Liver (tissue), 9 donors: ENCODE data around the gene DNA2. TPM values are rescaled to one million over a fixed set of nuclear protein-coding genes. Genes with fewer than 3 reads are reported as not detected.

ENCODE experiments used
- DNase-seq: peaks from one replicate; pipeline ENCODE4 v3.0.0-alpha.2; 2017; ENCODE audit warnings: low spot score
- H3K27ac ChIP-seq, 2 donors: one replicate each; pipeline ENCODE4 v1.7.0; 2013; ENCODE audit warnings: inconsistent platforms in 2 of 2, low read length in 2 of 2, control low read depth in 1 of 2, low read depth in 1 of 2, mild to moderate bottlenecking in 1 of 2
- H3K27me3 ChIP-seq, 4 donors: one replicate each; pipeline versions ENCODE4 v1.6.1 to v1.7.0; 2013; ENCODE audit warnings: low read length in 3 of 4, inconsistent platforms in 1 of 4, mild to moderate bottlenecking in 1 of 4, moderate library complexity in 1 of 4; ENCODE audit not compliant: control insufficient read depth in 4 of 4, insufficient read depth in 4 of 4
- H3K36me3 ChIP-seq, 4 donors: one replicate each; pipeline versions ENCODE4 v1.6.1 to v1.7.0; 2013; ENCODE audit warnings: low read length in 3 of 4, mild to moderate bottlenecking in 3 of 4, low read depth in 1 of 4, moderate library complexity in 1 of 4; ENCODE audit not compliant: control insufficient read depth in 4 of 4, insufficient read depth in 3 of 4
- H3K4me1 ChIP-seq, 4 donors: one replicate each; pipeline versions ENCODE4 v1.6.1 to v1.7.0; 2013; ENCODE audit warnings: low read length in 3 of 4, mild to moderate bottlenecking in 3 of 4, moderate library complexity in 1 of 4; ENCODE audit not compliant: control insufficient read depth in 4 of 4, insufficient read depth in 4 of 4
- H3K4me3 ChIP-seq, 3 donors: one replicate each; pipeline versions ENCODE4 v1.6.1 to v1.7.0; 2013; ENCODE audit warnings: low read length in 3 of 3, control low read depth in 1 of 3, low read depth in 1 of 3, mild to moderate bottlenecking in 1 of 3
- H3K9ac ChIP-seq, 2 donors: one replicate each; pipeline ENCODE4 v1.7.0; 2013; ENCODE audit warnings: low read length in 2 of 2, mild to moderate bottlenecking in 2 of 2, moderate library complexity in 2 of 2, control low read depth in 1 of 2, low read depth in 1 of 2
- H3K9me3 ChIP-seq, 4 donors: one replicate each; pipeline versions ENCODE4 v1.6.1 to v1.7.0; 2013; ENCODE audit warnings: low read length in 3 of 4; ENCODE audit not compliant: control insufficient read depth in 4 of 4
- EGR1 ChIP-seq, 2 donors: IDR thresholded peaks; 2 replicates each; pipeline ENCODE4 v1.6.1; 2016 to 2018; ENCODE audit warnings: antibody characterized with exemption in 2 of 2, low read depth in 2 of 2
- FOXA1 ChIP-seq: IDR thresholded peaks from 2 replicates; pipeline ENCODE4 v1.6.1; 2016; ENCODE audit warnings: antibody characterized with exemption
- FOXA2 ChIP-seq: IDR thresholded peaks from 2 replicates; pipeline ENCODE4 v1.6.1; 2016; ENCODE audit warnings: antibody characterized with exemption
- GABPA ChIP-seq, 2 donors: IDR thresholded peaks in 1 of 2; conservative IDR thresholded peaks in 1 of 2; 2 replicates each; pipeline ENCODE4 v1.6.1; 2016; ENCODE audit warnings: antibody characterized with exemption in 2 of 2, mild to moderate bottlenecking in 1 of 2, moderate library complexity in 1 of 2
- HNF4A ChIP-seq, 2 donors: conservative IDR thresholded peaks; 2 replicates each; pipeline ENCODE4 v1.6.1; 2016; ENCODE audit warnings: antibody characterized with exemption in 2 of 2, mild to moderate bottlenecking in 2 of 2
- HNF4G ChIP-seq: IDR thresholded peaks from 2 replicates; pipeline ENCODE4 v1.6.1; 2016; ENCODE audit warnings: antibody characterized with exemption
- JUND ChIP-seq, 2 donors: IDR thresholded peaks; 2 replicates each; pipeline ENCODE4 v1.6.1; 2016; ENCODE audit warnings: antibody characterized with exemption in 2 of 2
- MAX ChIP-seq: IDR thresholded peaks from 2 replicates; pipeline ENCODE4 v1.6.1; 2016; ENCODE audit warnings: antibody characterized with exemption
- NR2F2 ChIP-seq: IDR thresholded peaks from 2 replicates; pipeline ENCODE4 v1.6.1; 2016; ENCODE audit warnings: antibody characterized with exemption
- RAD21 ChIP-seq, 2 donors: IDR thresholded peaks; 2 replicates each; pipeline ENCODE4 v1.6.1; 2016; ENCODE audit warnings: antibody characterized with exemption in 2 of 2, mild to moderate bottlenecking in 2 of 2
- RXRA ChIP-seq, 2 donors: IDR thresholded peaks; 2 replicates each; pipeline ENCODE4 v1.6.1; 2017 to 2018; ENCODE audit warnings: antibody characterized with exemption in 2 of 2, mild to moderate bottlenecking in 1 of 2
- SP1 ChIP-seq: IDR thresholded peaks from 2 replicates; pipeline ENCODE4 v1.6.1; 2018; ENCODE audit warnings: antibody characterized with exemption, mild to moderate bottlenecking
- TAF1 ChIP-seq: conservative IDR thresholded peaks from 2 replicates; pipeline ENCODE4 v1.6.1; 2016; ENCODE audit warnings: antibody characterized with exemption, mild to moderate bottlenecking
- YY1 ChIP-seq: IDR thresholded peaks from 2 replicates; pipeline ENCODE4 v1.6.1; 2016; ENCODE audit warnings: antibody characterized with exemption, mild to moderate bottlenecking
- WGBS: extraction: QIAGEN DNeasy Blood & Tissue Kit; methylation state at CpG from one replicate; pipeline ENCODE4 v1.1.7; 2013; 5-methylcytosine and 5-hydroxymethylcytosine counted together
- polyA plus RNA-seq, 2 donors: library from polyadenylated mRNA; stranded (reverse) in 1 of 2; unstranded in 1 of 2; fragments of 200-250 nt in 1 of 2; fragments of >200 nt in 1 of 2; fragmentation: Nextera tagmentation in 1 of 2; extraction: Ambion mirVana in 1 of 2; gene quantifications; one replicate each; pipeline versions ENCODE4 v1.2.1 to v1.2.3, GENCODE V29; 2013 to 2015
- total RNA-seq, 2 donors: library from RNA; depleted of rRNA; stranded (reverse); fragments of >200 nt; gene quantifications; one replicate each; pipeline ENCODE4 v1.2.3, GENCODE V29; 2014
- TF ChIP-seq, protein P1 (sequence below): IDR thresholded peaks from 2 replicates; pipeline ENCODE4 v1.6.1; 2016; ENCODE audit warnings: antibody characterized with exemption
- TF ChIP-seq, protein P2 (sequence below): IDR thresholded peaks from 2 replicates; pipeline ENCODE4 v1.6.1; 2016; ENCODE audit warnings: antibody characterized with exemption, mild to moderate bottlenecking
- TF ChIP-seq, protein P3 (sequence below): IDR thresholded peaks from 2 replicates; pipeline ENCODE4 v1.6.1; 2016; ENCODE audit warnings: antibody characterized with exemption
- TF ChIP-seq, protein P4 (sequence below): fragments of 150-350 bp; IDR thresholded peaks from 2 replicates; pipeline ENCODE4 v1.5.1; 2017; ENCODE audit warnings: improper control_type of control experiment, low read depth, low read length; ENCODE audit not compliant: missing input control
- donor health status: healthy.
- donor health status: healthy.
- donor health status: healthy.
- donor health status: healthy.
- donor health status: healthy.

DNA2 gene
- total and polyA plus RNA-seq, 4 donors = 0.50 to 17.5 (median 4.3) TPM

DNA sequence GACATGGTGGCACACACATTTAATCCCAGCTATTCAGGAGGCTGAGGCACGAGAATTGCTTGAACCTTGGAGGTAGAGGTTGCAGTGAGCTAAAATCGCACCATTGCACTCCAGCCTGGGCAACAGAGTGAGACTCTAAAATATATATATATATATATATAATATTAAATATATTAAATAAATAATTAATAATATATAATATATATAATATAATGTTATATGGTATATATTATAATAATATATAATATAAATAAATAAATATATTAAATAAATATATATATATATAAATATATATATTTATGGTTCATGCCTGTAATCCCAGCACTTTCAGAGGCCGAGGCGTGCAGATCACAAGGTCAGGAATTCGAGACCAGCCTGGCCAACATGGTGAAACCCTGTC is 105.2 kb downstream of the DNA2 start:
- Histone ChIP-seq H3K4me1 (peaks cover 0 to 9% (median 2%) of the 10 kb centered on the region in 4 donors), H3K27me3 (no peaks in the 10 kb centered on the region), H3K9me3 (peaks cover 0 to 2% (median 0%) of the 10 kb centered on the region in 4 donors), H3K4me3 (no peak overlapping the region), H3K9ac (no peak overlapping the region), H3K27ac (no peak overlapping the region), H3K36me3 (peaks cover 4 to 12% (median 7%) of the 10 kb centered on the region in 4 donors)
- TF ChIP-seq, protein P1, sequence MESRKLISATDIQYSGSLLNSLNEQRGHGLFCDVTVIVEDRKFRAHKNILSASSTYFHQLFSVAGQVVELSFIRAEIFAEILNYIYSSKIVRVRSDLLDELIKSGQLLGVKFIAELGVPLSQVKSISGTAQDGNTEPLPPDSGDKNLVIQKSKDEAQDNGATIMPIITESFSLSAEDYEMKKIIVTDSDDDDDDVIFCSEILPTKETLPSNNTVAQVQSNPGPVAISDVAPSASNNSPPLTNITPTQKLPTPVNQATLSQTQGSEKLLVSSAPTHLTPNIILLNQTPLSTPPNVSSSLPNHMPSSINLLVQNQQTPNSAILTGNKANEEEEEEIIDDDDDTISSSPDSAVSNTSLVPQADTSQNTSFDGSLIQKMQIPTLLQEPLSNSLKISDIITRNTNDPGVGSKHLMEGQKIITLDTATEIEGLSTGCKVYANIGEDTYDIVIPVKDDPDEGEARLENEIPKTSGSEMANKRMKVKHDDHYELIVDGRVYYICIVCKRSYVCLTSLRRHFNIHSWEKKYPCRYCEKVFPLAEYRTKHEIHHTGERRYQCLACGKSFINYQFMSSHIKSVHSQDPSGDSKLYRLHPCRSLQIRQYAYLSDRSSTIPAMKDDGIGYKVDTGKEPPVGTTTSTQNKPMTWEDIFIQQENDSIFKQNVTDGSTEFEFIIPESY = no peak
- TF ChIP-seq, protein P2, sequence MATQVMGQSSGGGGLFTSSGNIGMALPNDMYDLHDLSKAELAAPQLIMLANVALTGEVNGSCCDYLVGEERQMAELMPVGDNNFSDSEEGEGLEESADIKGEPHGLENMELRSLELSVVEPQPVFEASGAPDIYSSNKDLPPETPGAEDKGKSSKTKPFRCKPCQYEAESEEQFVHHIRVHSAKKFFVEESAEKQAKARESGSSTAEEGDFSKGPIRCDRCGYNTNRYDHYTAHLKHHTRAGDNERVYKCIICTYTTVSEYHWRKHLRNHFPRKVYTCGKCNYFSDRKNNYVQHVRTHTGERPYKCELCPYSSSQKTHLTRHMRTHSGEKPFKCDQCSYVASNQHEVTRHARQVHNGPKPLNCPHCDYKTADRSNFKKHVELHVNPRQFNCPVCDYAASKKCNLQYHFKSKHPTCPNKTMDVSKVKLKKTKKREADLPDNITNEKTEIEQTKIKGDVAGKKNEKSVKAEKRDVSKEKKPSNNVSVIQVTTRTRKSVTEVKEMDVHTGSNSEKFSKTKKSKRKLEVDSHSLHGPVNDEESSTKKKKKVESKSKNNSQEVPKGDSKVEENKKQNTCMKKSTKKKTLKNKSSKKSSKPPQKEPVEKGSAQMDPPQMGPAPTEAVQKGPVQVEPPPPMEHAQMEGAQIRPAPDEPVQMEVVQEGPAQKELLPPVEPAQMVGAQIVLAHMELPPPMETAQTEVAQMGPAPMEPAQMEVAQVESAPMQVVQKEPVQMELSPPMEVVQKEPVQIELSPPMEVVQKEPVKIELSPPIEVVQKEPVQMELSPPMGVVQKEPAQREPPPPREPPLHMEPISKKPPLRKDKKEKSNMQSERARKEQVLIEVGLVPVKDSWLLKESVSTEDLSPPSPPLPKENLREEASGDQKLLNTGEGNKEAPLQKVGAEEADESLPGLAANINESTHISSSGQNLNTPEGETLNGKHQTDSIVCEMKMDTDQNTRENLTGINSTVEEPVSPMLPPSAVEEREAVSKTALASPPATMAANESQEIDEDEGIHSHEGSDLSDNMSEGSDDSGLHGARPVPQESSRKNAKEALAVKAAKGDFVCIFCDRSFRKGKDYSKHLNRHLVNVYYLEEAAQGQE = no peak
- TF ChIP-seq GABPA (IDR thresholded peaks at IDR 0.05 in 1 of 2, conservative IDR thresholded peaks at IDR 0.05 in 1 of 2) (no peak), FOXA1 (no peak), JUND (IDR thresholded peaks at IDR 0.05) (no peak), EGR1 (IDR thresholded peaks at IDR 0.05; ENCODE audit: low read depth in 2 of 2) (no peak), NR2F2 (no peak), TAF1 (no peak), FOXA2 (no peak), HNF4G (no peak), MAX (no peak), YY1 (no peak), HNF4A (conservative IDR thresholded peaks at IDR 0.05) (no peak), RAD21 (IDR thresholded peaks at IDR 0.05) (no peak), RXRA (IDR thresholded peaks at IDR 0.05) (no peak), SP1 (no peak)
- TF ChIP-seq, protein P3, sequence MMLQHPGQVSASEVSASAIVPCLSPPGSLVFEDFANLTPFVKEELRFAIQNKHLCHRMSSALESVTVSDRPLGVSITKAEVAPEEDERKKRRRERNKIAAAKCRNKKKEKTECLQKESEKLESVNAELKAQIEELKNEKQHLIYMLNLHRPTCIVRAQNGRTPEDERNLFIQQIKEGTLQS = no peak
- TF ChIP-seq, protein P4, sequence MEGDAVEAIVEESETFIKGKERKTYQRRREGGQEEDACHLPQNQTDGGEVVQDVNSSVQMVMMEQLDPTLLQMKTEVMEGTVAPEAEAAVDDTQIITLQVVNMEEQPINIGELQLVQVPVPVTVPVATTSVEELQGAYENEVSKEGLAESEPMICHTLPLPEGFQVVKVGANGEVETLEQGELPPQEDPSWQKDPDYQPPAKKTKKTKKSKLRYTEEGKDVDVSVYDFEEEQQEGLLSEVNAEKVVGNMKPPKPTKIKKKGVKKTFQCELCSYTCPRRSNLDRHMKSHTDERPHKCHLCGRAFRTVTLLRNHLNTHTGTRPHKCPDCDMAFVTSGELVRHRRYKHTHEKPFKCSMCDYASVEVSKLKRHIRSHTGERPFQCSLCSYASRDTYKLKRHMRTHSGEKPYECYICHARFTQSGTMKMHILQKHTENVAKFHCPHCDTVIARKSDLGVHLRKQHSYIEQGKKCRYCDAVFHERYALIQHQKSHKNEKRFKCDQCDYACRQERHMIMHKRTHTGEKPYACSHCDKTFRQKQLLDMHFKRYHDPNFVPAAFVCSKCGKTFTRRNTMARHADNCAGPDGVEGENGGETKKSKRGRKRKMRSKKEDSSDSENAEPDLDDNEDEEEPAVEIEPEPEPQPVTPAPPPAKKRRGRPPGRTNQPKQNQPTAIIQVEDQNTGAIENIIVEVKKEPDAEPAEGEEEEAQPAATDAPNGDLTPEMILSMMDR = no peak
- DNase-seq = no peak
- WGBS = 98% methylated on average over 5 of the region's 5 CpGs
